ENCODE data around the gene FBXW5.

Gene FBXW5

GRCh38 chr9:136906266-136906665 lies 38.3 kb downstream of the FBXW5 start:
- no peak for DNase-seq (ENCODE audit: low read depth)

GRCh38 chr9:136903041-136903554 lies 41.4 kb downstream of the FBXW5 start:
- no peak for DNase-seq (ENCODE audit: low read depth)

- DNase-seq (ENCODE audit: low read depth), result no peak
Observed at GRCh38 chr9:136902259-136902821, 42.2 kb downstream of the FBXW5 start.

- no peak for DNase-seq (ENCODE audit: low read depth)
Observed at GRCh38 chr9:136901516-136902258, 42.9 kb downstream of the FBXW5 start.

- DNase-seq (ENCODE audit: low read depth), result no peak
Observed at GRCh38 chr9:136900988-136901515, 43.5 kb downstream of the FBXW5 start.

GRCh38 chr9:136900556-136900955 lies 44.0 kb downstream of the FBXW5 start:
- no peak for DNase-seq (ENCODE audit: low read depth)

- no peak for DNase-seq (ENCODE audit: low read depth)
Observed at GRCh38 chr9:136899196-136899595, 45.3 kb downstream of the FBXW5 start.

GRCh38 chr9:136898483-136899100 lies 45.9 kb downstream of the FBXW5 start:
- DNase-seq (ENCODE audit: low read depth), result no peak

- DNase-seq (ENCODE audit: low read depth), result no peak
Observed at GRCh38 chr9:136896027-136896426, 48.5 kb downstream of the FBXW5 start.

GRCh38 chr9:136890661-136891060 lies 53.9 kb downstream of the FBXW5 start:
- no peak for DNase-seq (ENCODE audit: low read depth)
